NCI-H2107 treated with DMSO at 0.1 percent for 48 hours (cell line): ENCODE data around the gene ING4.
A peak's percentile ranks its signal among the peaks of the same experiment; 100 is the strongest.

Experiments used
- DNase-seq: peaks from one replicate; lab custom pipeline; 2025; ENCODE audit not compliant: unreplicated experiment; lab: John Stamatoyannopoulos, UW

Gene ING4

GRCh38 chr12:6688543-6688998 lies 25.7 kb upstream of the ING4 start:
- peak; percentile 65 for DNase-seq

- DNase-seq = no peak
Observed at GRCh38 chr12:6685814-6686213, 22.9 kb upstream of the ING4 start.

- DNase-seq = peak; percentile 30
Observed at GRCh38 chr12:6684609-6685008, 21.7 kb upstream of the ING4 start.

GRCh38 chr12:6676962-6677361 lies 14.0 kb upstream of the ING4 start:
- DNase-seq = no peak

GRCh38 chr12:6672143-6672542 lies 9.2 kb upstream of the ING4 start:
- DNase-seq = no peak

- no peak for DNase-seq
Observed at GRCh38 chr12:6667559-6668210, 4.8 kb upstream of the ING4 start.

- DNase-seq = no peak
Observed at GRCh38 chr12:6666211-6666610, 3.3 kb upstream of the ING4 start.

- no peak for DNase-seq
Observed at GRCh38 chr12:6664902-6665301, 2.0 kb upstream of the ING4 start.

GRCh38 chr12:6662602-6662905 lies 365 bp downstream of the ING4 start:
- DNase-seq = no peak

- DNase-seq = no peak
Observed at GRCh38 chr12:6653987-6654386, 8.9 kb downstream of the ING4 start.

GRCh38 chr12:6653342-6653741 lies 9.6 kb downstream of the ING4 start:
- DNase-seq = no peak

- no peak for DNase-seq
Observed at GRCh38 chr12:6652391-6652790, 10.5 kb downstream of the ING4 start.

- DNase-seq = no peak
Observed at GRCh38 chr12:6650832-6651231, 12.1 kb downstream of the ING4 start.

- no peak for DNase-seq
Observed at GRCh38 chr12:6647083-6647604, 15.8 kb downstream of the ING4 start, which contains the start of gene ACRBP. Gene ACRBP, minus strand, starts transcription at chr12:6647432. Its CDS starts 66 bp downstream, at chr12:6647366.

- no peak for DNase-seq
Observed at GRCh38 chr12:6646276-6647082, 16.4 kb downstream of the ING4 start.

- no peak for DNase-seq
Observed at GRCh38 chr12:6644903-6645302, 18.0 kb downstream of the ING4 start.

- DNase-seq = no peak
Observed at GRCh38 chr12:6644257-6644596, 18.7 kb downstream of the ING4 start.

- no peak for DNase-seq
Observed at GRCh38 chr12:6643569-6644256, 19.2 kb downstream of the ING4 start.

- DNase-seq = no peak
Observed at GRCh38 chr12:6641131-6641530, 21.8 kb downstream of the ING4 start.

GRCh38 chr12:6640497-6640896 lies 22.4 kb downstream of the ING4 start:
- DNase-seq = no peak

GRCh38 chr12:6639151-6639801 lies 23.6 kb downstream of the ING4 start:
- no peak for DNase-seq
